NCI-H2227 (cell line): Measurements from ENCODE around the gene SEBOX.

Experiments used
- DNase-seq: peaks from one replicate; lab custom pipeline; 2025; ENCODE audit not compliant: unreplicated experiment; lab: John Stamatoyannopoulos, UW

Gene SEBOX

GRCh38 chr17:28368915-28369683, 4.1 kb upstream of the SEBOX start:
- no peak for DNase-seq

DNA sequence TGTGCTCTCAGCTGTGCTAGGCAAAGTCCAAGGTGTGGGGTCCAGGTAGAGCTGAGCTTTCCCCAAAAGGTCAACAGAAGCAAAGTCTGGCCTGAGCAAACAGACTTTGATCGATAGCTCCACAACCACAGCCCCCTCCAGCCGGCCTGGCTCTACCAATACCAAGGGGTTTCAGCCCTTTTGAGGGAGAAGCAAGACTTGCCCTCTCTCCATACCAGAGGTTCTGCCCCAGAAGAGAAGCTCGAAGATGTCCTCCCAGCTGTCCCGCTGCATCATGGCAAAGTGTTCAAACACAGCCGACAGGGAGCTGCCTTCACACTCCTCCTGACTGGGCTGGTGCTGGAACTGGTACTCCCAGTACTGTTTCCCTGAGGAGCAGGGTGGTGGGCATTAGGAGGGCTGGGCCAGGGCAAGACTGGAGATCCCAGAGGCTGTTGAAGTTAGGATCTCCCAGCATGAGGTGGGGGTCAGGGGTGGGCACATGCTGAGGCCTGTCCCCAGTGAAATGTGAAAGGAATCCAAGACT, 3.4 kb upstream of the SEBOX start:
- DNase-seq: no peak

GRCh38 chr17:28367641-28368305, 2.8 kb upstream of the SEBOX start:
- DNase-seq: no peak

DNA sequence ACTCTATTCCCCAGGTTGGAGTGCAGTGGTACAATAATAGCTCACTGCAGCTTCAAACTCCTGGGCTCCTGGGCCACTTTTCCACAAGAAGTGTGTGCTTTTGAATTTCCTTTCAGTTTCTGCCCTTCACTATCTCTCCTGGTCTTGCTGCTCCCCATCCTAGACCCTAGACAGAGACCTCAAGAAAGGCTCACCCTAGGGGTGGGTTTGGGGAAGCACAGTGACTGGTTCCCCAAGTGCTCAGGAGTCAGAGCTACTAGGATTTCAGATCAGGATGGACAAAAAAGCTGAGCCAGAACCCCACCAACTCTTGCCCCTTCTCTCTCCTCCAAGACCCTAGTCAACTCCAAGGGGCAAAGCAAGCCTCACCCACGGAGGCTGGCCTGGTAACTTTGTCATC, 1.6 kb upstream of the SEBOX start:
- no peak for DNase-seq

DNA sequence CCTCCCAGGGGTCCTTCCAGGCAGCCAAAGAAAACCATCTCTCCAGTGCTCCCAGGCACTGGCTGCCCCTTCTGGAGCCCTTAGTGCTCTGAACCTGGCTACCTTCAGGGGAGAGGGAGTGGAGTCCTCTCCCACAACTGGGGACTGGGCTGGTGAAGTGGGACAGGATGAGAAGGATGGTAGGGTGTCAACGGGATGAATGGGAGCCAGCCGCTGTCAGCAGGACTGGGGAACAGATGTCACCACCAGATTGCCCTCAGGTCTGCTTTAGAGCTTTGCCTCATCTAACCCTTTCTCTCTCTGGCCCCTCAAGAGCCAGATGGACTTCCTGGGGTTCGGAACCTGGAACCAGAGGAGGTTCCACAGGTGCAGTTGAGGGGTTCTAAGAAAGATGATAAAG, 488 bp upstream of the SEBOX start:
- DNase-seq: no peak

DNA sequence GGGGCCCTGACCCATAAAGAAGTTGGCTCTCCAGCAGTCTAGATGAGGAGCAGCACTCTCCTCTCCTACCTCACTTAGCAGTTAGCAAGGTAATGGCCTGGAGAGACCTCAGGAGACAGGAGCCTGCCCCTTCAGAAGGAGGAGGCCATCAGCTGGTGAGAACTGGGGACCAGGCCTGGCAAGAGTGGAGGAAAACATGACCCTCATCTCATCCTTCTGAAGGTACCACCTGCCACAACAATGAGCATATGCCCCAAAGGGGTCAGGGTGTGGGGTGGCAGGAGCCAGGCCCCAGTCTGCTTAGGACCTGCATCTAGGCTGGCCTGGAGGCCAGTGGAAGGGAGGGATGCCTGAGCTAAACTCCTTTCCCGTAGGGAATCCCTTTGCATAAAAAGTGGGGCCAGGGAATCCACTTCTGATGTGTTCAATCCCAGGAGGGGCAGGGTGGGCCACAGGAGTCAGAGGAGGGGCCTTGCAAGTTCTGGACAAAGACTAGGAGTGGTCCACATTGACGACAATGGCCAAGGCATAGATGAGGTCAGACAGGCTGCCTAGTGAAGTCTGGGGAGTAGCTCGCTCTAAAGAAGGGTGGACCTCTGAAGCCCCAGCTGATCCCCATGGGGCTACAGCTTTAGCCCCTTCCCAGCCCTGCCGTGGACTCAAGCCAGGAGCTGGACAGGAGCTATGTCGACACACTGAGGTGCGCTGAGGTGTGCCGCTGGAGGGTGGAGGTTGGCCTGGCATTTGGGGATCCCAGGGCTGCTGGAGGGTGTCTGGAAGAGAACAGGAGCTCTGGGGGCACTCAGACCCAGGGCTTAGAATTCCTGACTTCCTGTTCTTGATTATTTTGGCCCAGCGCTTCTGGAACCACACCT, 986 bp downstream of the SEBOX start:
- no peak for DNase-seq

DNA sequence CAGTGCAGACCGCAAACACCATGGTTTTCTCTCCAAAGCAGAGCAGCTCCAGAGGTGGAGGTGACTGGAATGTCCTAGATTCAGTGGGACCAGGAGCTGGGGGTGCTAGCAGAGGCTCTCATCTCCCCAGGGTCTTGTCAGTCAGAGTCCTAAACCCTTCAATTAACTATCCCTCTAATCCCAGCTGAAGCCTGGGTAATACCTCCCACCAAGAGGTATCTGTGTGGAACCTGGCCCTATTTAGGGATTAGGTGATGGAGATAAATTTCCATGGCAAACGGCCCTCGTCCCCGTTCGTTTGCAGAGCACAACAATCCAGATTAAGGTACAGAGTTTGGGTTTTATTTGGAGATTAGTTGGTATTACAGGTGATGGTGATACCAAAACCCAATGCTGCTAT, 1.8 kb downstream of the SEBOX start:
- DNase-seq: no peak

DNA sequence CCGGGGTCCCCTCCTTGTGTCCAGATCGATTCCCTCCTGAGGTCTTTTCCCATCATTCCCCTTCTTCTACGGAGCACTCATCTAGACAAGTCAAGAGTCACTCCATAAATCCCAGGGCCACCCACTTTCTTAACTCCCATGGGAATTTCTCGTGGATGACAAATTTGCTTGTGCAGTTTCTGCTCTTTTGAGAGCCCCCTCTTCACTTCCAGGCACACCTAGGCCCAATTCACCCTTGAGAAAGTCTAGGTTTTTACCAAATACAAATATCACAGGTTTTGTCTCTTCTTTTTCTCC, 7.2 kb downstream of the SEBOX start:
- DNase-seq: no peak

GRCh38 chr17:28357061-28357900, 7.7 kb downstream of the SEBOX start, which contains the start of gene POLDIP2:
Gene POLDIP2 (minus strand): TSS chr17:28357527. CDS start chr17:28357448, 79 bp downstream.
- peak; percentile 94 for DNase-seq

DNA sequence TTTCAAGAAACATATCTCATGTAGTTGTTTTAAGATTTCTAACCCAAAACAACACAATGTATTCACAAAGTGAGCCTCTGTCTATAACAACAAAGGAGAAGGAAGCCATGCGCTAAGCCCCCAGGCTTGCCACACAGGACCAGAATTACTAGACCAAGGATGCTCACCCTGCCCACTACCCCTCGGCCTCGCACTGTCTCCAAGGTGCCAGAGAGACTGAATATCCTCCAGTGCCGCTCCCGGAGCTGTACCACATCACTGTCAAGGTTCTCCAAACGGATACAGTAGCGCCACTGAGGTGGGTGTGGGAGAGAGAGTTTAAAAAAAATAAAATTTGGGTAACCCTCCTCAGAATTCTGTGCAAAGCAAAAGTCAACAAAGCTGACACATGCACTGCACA, 14.7 kb downstream of the SEBOX start:
- DNase-seq: no peak

- no peak for DNase-seq
Observed at GRCh38 chr17:28348979-28349378, 16.0 kb downstream of the SEBOX start.

DNA sequence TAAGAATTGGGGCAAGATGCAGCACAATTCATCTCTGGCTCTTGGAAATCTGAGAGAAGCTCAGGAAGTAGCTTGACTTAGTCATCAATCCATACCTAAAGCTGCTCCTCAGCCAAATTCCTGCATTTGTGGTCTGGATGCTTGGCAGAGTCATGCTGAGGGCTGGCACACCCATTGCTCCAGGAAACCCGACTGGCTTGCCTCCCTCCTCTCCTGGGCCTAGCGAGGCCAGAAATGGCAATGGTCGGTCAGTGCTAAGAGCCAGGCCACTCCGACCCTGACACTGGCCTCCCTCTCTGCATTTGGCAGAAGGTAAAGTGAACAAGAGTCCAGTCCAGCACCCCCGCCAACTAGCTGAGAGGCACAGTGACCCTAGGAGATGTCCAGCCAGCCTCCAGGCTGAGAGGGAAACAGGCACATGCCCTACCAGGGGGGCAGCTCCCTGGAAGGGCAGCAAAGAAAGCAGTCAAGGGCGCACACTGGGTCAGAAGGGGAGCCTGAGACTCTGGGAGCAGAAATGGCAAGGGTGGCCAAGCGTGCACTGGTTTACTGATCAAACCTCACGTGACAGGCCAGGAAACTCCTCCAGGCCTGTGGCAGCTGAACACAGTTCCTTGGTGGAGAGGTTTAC, 17.6 kb downstream of the SEBOX start:
- no peak for DNase-seq

GRCh38 chr17:28346746-28347246, 18.2 kb downstream of the SEBOX start:
- DNase-seq: no peak

- DNase-seq: no peak
Observed at GRCh38 chr17:28346199-28346580, 18.8 kb downstream of the SEBOX start.

GRCh38 chr17:28345419-28346198, 19.4 kb downstream of the SEBOX start:
- DNase-seq: no peak

DNA sequence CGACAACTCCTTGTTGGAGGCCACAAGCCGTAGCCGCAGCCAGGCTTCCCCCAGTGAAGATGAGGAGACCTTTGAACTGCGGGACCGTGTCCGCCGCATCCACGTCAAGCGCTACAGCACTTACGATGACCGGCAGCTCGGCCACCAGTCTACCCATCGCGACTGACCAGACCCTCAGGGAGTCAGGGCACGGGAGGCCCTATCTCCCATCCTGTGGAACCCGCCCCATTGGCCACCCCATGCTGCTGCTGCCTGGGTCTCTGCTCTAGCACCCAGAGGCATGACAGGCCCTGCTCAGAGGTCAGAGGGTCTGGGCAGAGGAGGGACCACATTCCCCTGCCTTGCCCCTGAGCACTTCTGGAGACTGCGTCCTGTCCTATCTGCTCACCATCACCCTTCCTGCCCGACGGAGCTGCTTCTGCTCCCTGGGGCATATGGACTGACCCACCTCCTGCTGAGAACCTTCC, 20.5 kb downstream of the SEBOX start:
- DNase-seq: no peak

- no peak for DNase-seq
Observed at GRCh38 chr17:28344011-28344410, 21.0 kb downstream of the SEBOX start.

GRCh38 chr17:28343491-28343932, 21.5 kb downstream of the SEBOX start:
- DNase-seq: no peak

DNA sequence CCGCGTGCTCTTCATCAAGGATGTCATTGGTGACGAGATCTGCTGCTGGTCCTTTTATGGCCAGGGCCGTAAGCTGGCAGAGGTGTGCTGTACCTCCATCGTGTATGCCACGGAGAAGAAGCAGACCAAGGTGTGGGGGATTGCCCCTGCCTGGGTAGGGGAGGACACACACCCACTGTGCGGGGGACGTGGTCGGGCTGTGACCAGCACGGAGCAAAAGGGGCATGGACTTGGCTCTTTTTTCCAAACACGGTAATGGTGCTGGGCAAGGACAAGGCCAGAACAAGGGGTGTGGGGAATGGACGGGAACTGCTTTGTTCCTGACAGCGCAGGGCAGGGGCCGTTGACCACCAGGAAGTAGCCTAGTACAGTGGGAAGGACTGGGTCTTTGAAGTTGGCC, 22.7 kb downstream of the SEBOX start:
- no peak for DNase-seq
